22Rv1 (cell line): ENCODE results near the gene EXD3.

Source experiments
- CTCF ChIP-seq: fragments of 450-650 bp; IDR thresholded peaks from 2 replicates; pipeline ENCODE4 v1.5.1; 2017; ENCODE audit warnings: mild to moderate bottlenecking
- ZFX ChIP-seq: fragments of 450-650 bp; IDR thresholded peaks from 2 replicates; pipeline ENCODE4 v1.6.1; 2017; ENCODE audit warnings: antibody characterized with exemption, borderline replicate concordance

- no peak for TF ChIP-seq CTCF
- TF ChIP-seq ZFX = no peak
Observed at GRCh38 chr9:137314561-137315560, 108.1 kb downstream of the EXD3 start.
